H4 (cell line): ENCODE data around the gene RICTOR. TPM values are rescaled to one million over a fixed set of nuclear protein-coding genes. Genes with fewer than 3 reads are reported as not detected.

Experiments
- DNase-seq: peaks from one replicate; pipeline ENCODE4 v3.0.0-alpha.2; 2015; ENCODE audit warnings: low spot score
- total RNA-seq: library from RNA; depleted of rRNA; stranded (reverse); fragments of >200 nt; shearing (Covaris generic); gene quantifications from 2 replicates; pipeline ENCODE4 v1.2.3, GENCODE V29; 2014; rRNA removed

Gene RICTOR
- 11.9 and 12.2 TPM in 2 replicates for total RNA-seq

GRCh38 chr5:39074017-39074814, at the start of gene RICTOR:
Gene RICTOR (minus strand): TSS chr5:39074399. CDS start chr5:39074377, 22 bp downstream.
- peak; percentile 78 for DNase-seq

GRCh38 chr5:39121922-39122321, 47.7 kb upstream of the RICTOR start:
- no peak for DNase-seq

GRCh38 chr5:39121315-39121714, 47.1 kb upstream of the RICTOR start:
- no peak for DNase-seq

- no peak for DNase-seq
These were observed 45.8 kb upstream of the RICTOR start for GRCh38 chr5:39120052-39120420.

- no peak for DNase-seq
These were observed 45.3 kb upstream of the RICTOR start for GRCh38 chr5:39119404-39120051.

- DNase-seq, result no peak
These were observed 44.4 kb upstream of the RICTOR start for GRCh38 chr5:39118638-39119037.

GRCh38 chr5:39117401-39117800, 43.2 kb upstream of the RICTOR start:
- DNase-seq, result peak; percentile 35

- no peak for DNase-seq
These were observed 42.4 kb upstream of the RICTOR start for GRCh38 chr5:39116344-39117170.

- DNase-seq, result no peak
These were observed 41.6 kb upstream of the RICTOR start for GRCh38 chr5:39115644-39116343.

GRCh38 chr5:39114155-39114554, 40.0 kb upstream of the RICTOR start:
- no peak for DNase-seq

- DNase-seq, result no peak
These were observed 39.3 kb upstream of the RICTOR start for GRCh38 chr5:39113354-39113953.

GRCh38 chr5:39109606-39110005, 35.4 kb upstream of the RICTOR start:
- no peak for DNase-seq

- no peak for DNase-seq
These were observed 34.8 kb upstream of the RICTOR start for GRCh38 chr5:39108987-39109386.

- DNase-seq, result no peak
These were observed 33.2 kb upstream of the RICTOR start for GRCh38 chr5:39107350-39107749.

- no peak for DNase-seq
These were observed 32.1 kb upstream of the RICTOR start for GRCh38 chr5:39106322-39106721.

- DNase-seq, result no peak
These were observed 30.0 kb upstream of the RICTOR start for GRCh38 chr5:39104221-39104620.

GRCh38 chr5:39102684-39103155, 28.5 kb upstream of the RICTOR start:
- DNase-seq, result no peak

GRCh38 chr5:39100851-39101396, 26.7 kb upstream of the RICTOR start:
- peak; percentile 99 for DNase-seq

GRCh38 chr5:39100301-39100850, 26.2 kb upstream of the RICTOR start:
- DNase-seq, result no peak

GRCh38 chr5:39099831-39100230, 25.6 kb upstream of the RICTOR start:
- DNase-seq, result no peak

GRCh38 chr5:39093352-39093751, 19.2 kb upstream of the RICTOR start:
- no peak for DNase-seq
